Cerebellar cortex (tissue), 1 donor: Measurements from ENCODE around the gene CCT8L2.
"Not testable (repeated sequence)": the region's sequence is repeated elsewhere in the genome, so short reads cannot be mapped to it uniquely, and the experiment has no call there.

ENCODE experiments used
- DNase-seq: peaks from one replicate; pipeline ENCODE4 v3.0.0-alpha.2; 2015; ENCODE audit warnings: low spot score

Gene CCT8L2

GRCh38 chr22:16559056-16559955, 33.3 kb downstream of the CCT8L2 start:
- no peak for DNase-seq

GRCh38 chr22:16558376-16558945, 34.1 kb downstream of the CCT8L2 start:
- DNase-seq, result not testable (repeated sequence)

- DNase-seq, result not testable (repeated sequence)
Observed at GRCh38 chr22:16557511-16557910, 35.1 kb downstream of the CCT8L2 start.

- DNase-seq, result not testable (repeated sequence)
Observed at GRCh38 chr22:16555077-16555994, 37.3 kb downstream of the CCT8L2 start.

- not testable (repeated sequence) for DNase-seq
Observed at GRCh38 chr22:16543310-16543709, 49.3 kb downstream of the CCT8L2 start.
